A172 (cell line): ENCODE measurements around the gene VPS41. TPM values are rescaled to one million over a fixed set of nuclear protein-coding genes. Genes with fewer than 3 reads are reported as not detected.
"Not testable (repeated sequence)": the region's sequence is repeated elsewhere in the genome, so short reads cannot be mapped to it uniquely, and the experiment has no call there.

Experiments used
- DNase-seq: peaks from one replicate; pipeline ENCODE4 v3.0.0-alpha.2; 2015; ENCODE audit warnings: low spot score
- total RNA-seq: library from RNA; depleted of rRNA; stranded (reverse); fragments of >200 nt; shearing (Covaris generic); gene quantifications from 2 replicates; pipeline ENCODE4 v1.2.3, GENCODE V29; 2014

VPS41 gene
- total RNA-seq, 1 experiment from 2014 or later: 116 TPM

DNA sequence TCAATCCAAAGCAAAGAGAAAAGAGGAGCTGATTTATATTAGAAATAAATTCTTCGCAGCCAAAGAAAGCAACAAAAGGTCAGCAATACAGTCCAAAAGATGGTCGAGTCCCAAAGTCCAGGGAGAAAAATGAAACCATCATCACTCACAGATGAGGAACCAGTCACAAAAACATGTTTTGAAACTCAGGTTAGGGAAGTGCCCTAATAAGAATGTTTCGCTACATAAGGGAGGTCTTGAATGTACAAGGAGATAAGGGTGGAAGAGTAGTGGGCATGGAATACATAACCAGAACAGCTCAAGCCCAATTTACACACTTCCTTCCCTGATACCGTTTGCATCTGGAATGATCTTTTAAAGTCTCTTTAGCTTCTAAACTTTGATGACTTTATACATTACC is 53.6 kb downstream of the VPS41 start:
- no peak for DNase-seq

DNA sequence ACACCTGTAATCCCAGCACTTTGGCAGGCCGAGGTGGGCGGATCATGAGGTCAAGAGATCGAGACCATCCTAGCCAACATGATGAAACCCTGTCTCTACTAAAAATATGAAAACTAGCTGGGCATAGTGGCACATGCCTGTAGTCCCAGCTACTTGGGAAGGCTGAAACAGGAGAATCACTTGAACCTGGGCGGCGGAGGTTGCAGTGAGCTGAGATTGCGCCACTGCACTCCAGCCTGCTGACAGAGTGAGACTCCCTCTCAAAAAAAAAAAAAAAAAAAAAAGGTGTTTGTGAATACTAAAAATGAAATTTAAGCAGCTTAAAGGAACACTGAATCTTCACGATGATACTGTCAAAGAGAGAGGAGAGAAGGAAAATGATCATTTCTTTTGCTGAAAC is 54.0 kb downstream of the VPS41 start:
- not testable (repeated sequence) for DNase-seq

DNA sequence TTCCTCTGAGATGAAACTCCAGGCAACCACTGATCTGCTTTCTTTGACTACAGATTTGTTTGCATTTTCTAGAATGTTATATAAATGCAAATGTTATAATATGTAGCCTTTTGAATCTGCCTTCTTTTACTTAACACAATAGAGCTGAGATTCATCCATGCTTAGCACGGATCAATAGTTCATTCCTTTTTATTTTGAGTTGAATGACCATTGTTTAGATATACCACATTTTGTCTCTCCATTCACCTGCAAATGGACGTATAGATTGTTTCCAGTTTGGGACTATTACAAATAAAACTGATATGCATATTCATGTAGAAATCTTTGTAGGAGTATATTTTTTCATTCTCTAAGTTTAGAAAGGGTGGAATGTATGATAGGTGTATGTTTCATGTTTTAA is 57.7 kb downstream of the VPS41 start:
- no peak for DNase-seq

DNA sequence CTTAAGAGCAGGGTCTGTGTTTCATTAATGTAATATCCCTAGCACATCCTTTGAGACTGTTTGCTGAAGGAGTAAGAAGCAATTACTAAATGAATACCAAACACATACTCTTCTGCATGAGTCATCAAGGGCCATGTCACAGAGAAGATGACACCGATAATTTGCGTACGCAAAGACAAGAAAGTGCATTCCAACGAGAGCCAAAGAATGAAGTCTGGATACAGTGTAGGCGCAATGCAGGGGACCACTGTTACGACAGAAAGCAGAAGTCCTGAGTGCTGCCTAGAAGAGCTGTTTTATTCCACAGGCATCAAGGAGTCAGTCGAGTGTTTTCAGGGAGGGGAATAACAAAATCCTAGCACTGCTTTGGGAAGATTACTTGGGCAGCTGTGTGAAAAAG is 62.7 kb downstream of the VPS41 start:
- DNase-seq: peak; percentile 63

DNA sequence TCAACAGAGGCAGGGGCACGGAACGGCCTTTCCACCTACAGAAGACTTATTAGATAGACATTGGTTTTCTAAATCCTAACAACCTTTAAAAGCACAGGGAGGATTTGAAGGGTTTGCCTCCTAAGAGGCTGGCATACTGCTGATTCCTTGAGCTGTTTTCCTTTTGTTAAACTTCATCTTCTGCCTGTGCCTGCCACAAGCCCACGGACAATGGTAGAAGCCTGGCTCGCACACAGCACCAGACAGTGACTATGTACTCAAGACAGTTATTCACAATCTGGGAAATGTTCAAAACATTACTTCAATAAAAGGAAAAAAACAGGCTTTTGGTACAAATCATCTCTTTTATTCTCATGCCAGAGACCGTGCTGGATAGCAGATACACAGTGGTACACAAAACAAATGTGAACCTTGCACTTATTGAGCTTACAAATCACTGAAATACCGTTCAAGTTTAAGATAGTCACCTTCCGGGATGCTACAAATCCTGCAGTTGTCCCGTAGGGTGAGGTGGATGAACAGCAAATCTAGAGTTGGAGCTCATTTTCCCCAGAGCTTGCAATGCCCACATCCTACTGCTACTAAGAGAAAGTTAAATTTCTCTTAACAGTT is 63.9 kb downstream of the VPS41 start:
- no peak for DNase-seq

DNA sequence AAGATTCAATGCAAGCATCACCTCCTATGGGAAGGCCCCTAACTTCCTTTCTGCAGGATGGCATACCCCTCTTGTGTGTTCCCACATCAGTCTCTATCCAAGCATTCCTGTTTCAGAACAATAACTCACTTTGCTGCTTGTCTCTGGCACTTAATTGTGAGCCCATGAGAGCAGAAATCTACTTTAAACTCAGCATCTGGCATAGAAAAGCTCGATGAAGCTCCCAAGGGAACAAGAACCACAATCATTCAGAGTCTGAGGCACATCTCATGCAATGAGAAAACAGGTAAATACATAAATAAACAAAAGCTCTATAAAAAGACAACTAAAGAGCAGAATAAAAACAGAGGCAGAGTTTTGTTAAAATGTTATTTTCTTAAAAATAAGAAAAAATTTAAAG is 66.2 kb downstream of the VPS41 start:
- DNase-seq: no peak

DNA sequence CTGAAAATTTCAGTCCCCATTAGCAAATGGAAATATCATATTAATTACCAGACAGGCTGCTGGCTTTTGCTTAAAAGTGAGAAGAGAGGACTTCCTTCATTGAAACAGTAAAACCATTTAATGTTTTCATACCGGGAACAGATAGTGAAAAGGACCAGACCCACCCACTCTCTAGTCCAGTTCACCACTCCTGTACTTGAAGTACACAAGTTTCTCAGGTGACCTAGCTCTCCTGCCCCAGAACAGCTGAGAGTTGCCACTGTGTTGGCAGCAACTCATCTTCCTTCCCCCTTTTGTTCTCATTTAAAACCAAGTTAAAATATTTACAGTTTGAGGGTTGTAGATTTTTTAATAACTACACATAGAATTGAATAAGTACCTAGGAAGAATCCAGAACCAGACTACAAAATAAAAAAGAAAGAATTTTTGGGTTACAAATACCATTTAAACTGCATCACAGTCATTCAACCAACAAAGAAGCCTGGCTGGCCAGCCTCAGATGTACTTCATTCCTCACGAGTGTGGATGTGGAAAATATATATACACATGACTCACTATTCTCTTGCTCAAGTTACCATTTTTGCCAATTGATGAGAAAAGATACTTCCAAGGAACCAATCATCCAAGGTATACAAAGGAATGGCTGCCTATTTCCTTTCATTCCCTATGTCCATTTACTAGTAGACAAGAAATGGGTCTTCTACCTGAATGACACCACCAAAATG is 68.1 kb downstream of the VPS41 start:
- no peak for DNase-seq

DNA sequence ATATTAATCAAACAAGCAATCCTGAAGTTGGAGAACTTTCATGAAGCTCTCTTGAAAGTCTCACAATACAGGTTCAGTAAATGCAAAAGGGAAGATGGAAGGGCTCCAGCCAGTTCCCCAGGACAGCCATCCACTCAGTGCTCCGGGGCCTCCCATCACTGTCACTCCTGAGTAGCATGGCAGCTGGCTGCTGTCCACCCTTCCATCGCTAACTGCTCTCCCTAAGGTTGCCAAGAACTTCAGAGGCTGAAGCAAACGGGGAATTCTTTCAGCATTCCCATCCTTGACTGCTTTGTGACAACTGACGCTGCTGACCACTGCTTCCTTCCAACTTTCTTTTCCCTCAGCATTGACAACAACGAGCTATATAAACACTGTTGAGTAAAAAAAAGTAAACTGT is 69.1 kb downstream of the VPS41 start:
- DNase-seq: no peak

DNA sequence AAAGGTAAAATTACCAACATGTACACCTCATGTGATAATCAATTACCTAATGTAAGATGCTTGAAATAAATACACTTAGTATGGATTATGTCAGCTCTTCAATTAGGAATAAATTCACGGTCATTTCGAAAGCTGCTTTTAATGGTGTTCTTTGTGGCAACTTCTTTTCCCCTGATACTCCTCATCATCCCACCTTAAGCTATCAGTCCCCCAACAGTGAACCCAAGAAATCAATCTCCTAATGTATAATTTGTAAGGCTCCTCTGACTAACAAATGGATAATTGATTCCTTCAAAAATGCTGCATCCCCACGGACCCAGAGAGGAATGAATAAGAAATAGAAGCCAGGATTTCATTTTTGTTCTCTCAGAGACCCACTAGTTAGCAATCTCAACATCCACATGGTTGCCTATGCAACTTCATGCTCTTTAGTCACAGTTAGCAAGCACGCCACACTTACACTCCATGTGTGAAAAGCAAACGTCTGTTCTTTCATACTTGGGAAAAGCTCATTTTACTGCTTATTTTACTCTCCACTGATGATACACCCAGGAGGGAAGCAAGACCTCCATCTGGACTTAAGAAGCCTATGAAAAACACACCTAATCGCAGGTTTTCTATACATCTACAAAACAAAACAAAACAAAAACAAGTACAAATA is 70.1 kb downstream of the VPS41 start:
- DNase-seq: no peak

DNA sequence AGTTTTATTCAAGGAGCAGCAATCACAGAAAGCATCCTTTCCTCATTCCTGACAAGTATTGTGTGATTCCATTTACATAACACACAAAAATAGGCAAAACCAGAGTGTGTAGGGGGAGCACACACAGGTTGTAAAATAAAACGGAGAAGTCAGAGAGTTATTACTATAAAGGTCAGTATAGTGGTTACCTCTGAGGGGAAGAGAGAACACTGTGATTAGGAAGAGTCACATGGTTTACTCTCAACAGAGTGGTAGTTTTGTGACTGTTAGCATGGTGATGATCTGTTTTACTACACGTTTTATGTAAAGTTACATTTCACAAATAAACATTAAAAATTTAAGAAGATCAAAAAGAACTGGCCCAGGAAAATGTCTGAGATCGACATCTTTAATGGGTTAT is 74.6 kb downstream of the VPS41 start:
- DNase-seq: no peak

DNA sequence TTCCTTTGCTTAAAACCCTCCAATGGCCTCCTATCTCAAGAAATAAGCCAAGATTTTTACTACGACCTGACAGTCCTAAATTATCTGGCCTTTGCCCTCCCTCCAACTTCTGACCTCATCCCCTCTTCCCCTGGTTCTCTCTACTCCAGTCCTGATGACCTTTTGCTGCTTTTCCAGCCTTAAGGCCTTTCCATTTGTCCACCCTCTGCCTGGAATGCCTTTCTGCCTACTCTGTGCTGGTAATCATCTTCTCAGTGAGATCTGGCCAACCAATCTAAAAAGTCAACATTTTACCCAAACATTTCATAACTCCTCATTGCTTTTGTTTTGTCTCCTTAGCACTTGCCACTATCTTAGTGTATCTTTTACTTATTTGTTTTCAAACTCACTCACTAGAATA is 75.7 kb downstream of the VPS41 start:
- DNase-seq: no peak

DNA sequence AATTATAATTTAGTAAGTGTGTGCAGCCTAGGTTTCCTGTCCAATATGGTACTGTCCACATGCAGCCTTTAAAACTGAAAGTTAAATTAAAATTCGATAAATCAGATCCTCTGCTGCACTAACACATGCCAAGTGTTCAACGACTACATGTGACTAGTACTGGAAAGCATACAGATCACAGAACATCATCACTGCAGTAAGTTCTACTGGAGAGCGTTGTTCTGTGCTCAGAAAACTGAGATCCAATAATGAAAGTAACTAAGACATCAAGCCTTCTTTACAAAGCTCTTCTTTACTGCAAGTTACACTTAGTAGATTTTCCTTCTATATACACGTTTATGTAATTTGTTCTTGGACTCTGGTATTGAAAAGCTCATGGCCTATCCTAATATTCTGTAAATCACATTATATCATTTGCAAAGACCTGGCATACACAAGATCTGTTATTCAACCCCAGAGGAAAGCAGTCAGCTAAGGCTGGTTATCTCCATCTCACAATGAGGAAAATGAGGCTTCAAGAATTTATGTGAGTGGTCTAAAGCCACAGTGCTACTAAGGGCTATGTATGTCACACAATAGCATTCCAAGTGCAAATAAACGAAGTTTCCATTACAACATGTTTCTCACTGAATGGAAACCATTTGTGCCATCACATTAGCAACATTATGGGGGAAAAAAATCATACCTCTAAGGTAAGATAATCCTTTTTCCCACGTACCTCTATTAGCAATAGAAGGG is 77.6 kb downstream of the VPS41 start:
- DNase-seq: no peak

DNA sequence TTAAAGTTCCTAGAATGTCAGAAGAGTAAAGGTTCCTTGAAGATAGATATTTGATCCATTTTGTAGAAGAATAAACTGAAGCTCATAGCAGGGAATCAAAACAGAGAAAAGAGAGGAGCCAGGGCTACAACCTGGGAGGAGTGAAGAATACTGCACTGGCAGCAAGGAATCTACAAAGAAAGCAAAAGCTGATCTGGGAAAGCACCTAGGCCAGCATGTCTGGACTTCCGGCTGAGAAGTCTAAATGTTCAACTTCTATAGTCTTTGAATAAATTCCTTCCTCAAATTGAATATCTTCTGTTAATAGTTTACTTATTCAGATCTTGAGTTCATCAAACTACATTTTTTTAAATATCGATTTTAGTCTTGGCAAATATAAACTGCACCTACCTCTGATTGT is 78.2 kb downstream of the VPS41 start:
- DNase-seq: no peak

DNA sequence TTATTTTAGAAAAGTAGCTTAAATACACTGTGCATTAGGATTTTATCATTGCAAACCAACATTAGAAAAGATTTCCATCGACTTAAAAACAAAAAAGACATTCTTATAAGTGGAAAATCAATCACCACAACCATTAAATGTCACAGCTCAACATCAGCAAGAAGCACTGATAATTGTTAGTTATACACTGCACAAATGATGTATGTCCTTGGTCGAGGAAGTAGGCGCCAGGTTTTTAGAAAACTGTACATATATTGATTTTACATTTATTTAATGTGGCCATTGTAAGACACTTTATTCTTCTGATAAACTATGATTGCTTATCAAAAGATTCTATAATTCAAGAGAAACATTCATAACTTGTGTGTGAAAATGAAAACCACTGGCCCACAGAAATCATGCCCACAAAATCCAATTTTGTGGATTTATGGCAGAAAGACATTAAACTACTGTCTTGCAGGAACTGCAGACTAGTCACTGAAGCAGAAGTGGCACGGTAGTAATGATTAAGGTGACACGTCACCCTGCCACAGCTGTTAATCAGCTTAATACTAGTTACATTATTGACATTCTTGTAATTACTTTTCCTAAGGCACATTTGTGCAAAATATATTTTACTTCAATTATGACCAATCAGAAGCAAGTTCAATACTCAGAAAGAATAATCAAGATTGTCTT is 79.4 kb downstream of the VPS41 start:
- DNase-seq: no peak

DNA sequence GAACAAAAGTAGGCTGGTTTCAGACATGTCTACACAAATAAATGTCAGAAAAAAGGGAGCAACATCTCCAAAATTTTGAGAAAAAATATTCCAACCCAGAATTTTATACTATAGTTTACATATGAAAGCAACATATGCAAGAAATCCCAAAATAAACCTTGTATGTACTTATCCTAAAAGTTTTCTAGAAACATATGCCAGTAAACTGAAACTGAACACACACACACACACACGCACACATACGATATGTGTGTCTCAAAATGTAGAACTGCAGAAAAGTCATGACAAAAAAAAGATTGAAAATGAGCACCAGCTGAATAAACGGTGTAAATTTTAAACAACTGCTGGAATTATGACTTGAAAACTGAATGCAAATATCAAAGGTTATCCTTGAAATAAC is 81.0 kb downstream of the VPS41 start:
- no peak for DNase-seq

DNA sequence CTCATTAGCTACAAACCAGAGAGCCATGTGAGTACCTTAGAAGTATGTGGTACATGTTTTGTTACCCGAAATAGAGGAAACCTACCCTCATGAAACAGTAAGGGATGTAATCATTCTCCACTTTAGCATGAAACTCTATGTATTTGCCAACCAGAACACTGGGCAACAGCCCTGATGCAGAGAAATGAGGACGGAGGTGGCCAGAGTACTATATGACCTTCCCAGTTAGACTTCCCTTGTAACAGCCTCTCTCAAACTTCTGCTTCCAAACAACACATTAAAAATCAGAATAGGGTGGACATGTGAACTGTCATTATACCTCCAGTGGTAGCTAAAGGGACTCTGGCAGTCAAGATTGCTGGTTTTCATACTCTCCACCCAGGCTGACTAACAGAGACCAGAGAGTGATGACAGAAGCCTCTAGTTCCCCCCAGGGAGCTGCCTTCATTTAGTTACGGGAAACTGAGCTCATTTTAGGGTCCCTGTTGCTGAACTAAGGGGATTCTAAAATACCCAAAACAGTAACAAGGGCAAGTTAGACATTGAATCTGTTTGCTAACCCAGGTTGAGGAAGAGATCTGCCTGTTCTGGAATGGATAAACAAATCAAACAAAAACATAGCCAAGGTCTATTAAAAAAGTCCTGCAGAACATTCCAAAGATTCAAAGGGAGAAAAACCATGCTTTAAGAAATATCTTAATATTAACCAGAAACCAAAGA is 83.1 kb downstream of the VPS41 start:
- no peak for DNase-seq

DNA sequence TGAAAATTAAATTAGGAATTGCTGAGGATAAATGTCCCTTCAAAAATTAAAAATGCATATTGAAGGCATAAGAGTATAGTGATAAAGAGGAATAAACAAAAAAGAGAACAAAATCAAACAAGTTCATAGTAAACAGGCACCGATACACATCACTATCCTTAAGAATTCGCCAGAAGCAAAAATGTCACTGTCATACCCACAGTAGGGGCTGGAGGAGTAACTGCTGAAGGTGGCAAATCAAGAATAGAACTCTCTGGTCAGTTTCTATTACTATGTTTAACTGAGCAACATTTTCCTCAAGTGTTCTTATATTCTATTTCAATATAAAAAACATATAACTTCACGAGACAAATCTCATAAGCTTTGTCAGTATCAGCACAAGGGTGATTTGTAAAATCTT is 84.0 kb downstream of the VPS41 start:
- no peak for DNase-seq

DNA sequence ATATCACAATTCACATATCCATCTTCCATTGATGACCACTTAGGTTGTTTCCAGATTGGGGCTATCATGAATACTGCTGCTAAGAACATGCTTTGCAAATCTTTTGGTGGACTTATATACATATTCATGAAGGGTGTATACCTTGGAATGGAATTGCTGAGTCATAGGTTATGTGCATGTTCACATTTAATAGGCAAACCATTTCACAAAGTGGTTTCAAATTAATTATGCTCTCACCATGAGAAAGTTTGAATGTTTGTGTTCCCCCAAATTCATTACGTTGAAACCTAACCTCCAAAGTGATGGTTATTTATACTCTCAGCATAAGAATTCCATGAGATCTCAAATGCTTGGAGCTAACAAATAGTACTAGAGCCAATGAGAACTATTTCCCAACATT is 86.4 kb downstream of the VPS41 start:
- DNase-seq: no peak

DNA sequence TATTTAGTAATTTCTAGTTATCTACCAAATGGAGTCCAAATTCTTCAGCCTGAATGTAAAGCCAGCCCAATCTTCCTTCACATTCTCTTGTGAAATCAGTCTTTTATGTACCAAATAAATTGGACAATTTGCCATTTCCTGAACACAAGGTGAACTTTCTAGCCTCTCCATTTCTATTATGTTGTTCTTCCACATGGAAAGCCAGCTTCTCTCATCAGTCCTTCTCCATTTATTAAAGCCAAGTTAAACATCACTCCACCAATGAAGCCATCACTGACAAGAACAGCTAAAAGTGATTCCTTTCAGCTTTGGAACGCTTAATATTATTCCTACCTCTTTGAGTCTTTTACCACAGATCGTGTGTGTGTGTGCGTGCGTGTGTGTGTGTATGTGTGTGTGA is 88.4 kb downstream of the VPS41 start:
- DNase-seq: no peak

DNA sequence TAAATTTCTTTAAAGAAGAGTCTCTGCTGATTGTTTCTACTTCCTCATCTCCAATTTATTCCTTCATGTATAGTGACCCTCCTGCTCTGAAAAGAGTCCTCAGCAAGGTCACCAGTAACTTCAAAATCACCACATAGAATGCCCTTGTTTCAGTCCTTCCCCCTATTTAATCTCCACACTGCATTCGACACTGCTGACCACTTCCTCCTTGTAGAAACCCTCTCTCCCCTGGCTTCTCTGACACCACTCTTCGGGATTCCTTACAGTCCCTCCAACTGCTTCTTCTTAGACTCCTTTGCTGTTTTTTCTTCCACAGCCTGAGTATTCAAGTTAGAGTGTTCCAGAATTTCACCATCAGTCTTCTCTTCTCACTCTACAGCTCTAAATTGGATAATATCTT is 89.5 kb downstream of the VPS41 start:
- DNase-seq: no peak

DNA sequence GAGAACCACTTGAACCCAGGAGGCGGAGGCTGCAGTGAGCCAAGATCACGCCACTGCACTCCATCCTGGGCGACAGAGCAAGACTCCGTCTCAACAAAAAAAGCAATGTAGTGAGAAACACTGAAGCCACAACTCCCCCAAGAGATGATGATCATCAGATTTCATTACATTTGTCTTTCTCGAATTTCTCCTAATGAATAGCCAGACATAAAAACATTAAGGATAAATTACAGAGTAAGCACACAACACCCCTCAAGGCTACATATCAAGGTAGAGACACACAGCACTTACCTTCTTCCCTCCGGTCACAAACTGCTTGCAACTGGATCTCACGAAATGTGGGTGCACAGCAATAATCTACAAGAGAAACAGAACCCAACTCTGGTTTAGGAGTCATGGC is 91.5 kb downstream of the VPS41 start:
- DNase-seq: no peak
